Activated T-cell treated with anti-CD3 and anti-CD28 coated beads, Interleukin-2, amount 50 U/mL, for 24 hours (primary cell): ENCODE measurements around the gene SH3BGRL.
"Not testable (repeated sequence)": the region's sequence is repeated elsewhere in the genome, so short reads cannot be mapped to it uniquely, and the experiment has no call there.

Experiments
- DNase-seq: peaks from one replicate; pipeline ENCODE4 v3.0.0-alpha.2; 2020
- H3K27ac Mint-ChIP-seq: 2 replicates; pipeline ENCODE4 v1.8.0; 2020; ENCODE audit warnings: mild to moderate bottlenecking, mixed read lengths
- H3K27me3 Mint-ChIP-seq: 2 replicates; pipeline ENCODE4 v1.8.0; 2020; ENCODE audit warnings: mixed read lengths
- H3K36me3 Mint-ChIP-seq: 2 replicates; pipeline ENCODE4 v1.8.0; 2020; ENCODE audit warnings: low read depth, mixed read lengths
- H3K4me1 Mint-ChIP-seq: 2 replicates; pipeline ENCODE4 v1.8.0; 2020; ENCODE audit warnings: low read depth, mixed read lengths
- H3K4me3 Mint-ChIP-seq: 2 replicates; pipeline ENCODE4 v1.8.0; 2020; ENCODE audit warnings: mild to moderate bottlenecking, moderate library complexity, mixed read lengths
- H3K9me3 Mint-ChIP-seq: 2 replicates; pipeline ENCODE4 v1.8.0; 2020; ENCODE audit warnings: mixed read lengths

SH3BGRL gene

DNA sequence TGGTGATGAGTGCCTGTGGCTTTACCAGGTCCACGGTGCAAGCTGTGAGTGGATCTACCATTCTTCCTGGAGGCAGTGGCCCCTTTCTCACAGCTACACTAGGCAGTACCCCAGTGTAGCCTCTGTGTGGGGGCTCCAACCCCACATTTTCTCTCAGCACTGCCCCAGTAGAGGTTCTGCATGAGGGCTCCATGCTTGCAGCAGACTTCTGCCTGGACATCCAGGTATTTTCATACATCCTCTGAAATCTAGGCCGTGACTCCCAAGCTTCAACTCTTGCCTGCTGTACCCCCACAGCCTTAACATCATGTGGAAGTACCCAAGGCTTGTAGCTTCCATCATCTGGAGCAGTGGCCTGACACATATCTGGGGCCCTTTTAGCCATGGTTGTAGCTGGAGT, 90.1 kb downstream of the SH3BGRL start:
- Mint-ChIP-seq H3K4me1 (no peaks in the 10 kb centered on the region), H3K36me3 (peaks cover 78% of the 10 kb centered on the region), H3K4me3 (no peak overlapping the region), H3K27ac (no peak overlapping the region), H3K9me3 (peaks cover 26% of the 10 kb centered on the region), H3K27me3 (no peaks in the 10 kb centered on the region)
- no peak for DNase-seq

DNA sequence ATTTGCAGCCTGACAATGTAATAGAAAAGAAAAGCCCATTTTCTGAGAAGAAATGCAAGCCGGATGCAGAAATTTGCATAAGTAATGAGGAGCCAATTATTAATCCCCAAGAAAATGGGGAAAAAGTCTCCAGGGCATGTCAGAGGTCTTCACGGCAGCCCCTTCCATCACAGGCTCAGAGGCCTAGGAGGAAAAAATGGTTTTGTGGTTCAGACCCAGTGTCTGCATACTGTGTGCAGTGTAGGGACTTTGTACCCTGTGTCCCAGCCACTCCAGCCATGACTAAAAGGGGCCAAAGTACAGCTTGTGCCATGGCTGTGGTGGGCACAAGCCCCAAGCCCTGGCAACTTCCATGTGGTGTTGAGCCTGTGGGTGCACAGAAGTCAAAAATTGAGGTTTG, 92.2 kb downstream of the SH3BGRL start:
- H3K36me3 Mint-ChIP-seq = peaks cover 68% of the 10 kb centered on the region

DNA sequence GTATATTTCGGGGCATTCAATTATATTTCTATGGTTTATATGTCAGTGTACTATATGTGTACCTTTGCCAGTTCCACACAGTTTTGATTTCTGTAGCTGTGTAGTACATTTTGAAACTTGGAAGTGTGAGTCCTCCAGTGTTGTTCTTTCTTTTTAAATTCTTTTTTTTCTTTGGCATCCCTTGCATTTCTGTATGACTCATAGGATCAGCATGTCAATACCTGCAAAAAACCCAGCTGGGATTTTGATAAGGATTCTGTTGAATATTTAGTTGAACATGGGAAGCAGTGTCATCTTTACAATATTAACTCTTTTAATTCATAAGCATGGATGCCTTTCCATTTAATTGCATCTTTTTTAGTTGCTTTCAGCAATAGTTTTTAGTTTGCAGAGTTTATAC, 100.0 kb downstream of the SH3BGRL start:
- Mint-ChIP-seq H3K9me3 (no peaks in the 10 kb centered on the region), H3K4me3 (no peak overlapping the region), H3K27me3 (peaks cover 2% of the 10 kb centered on the region), H3K36me3 (peaks cover 8% of the 10 kb centered on the region), H3K27ac (no peak overlapping the region), H3K4me1 (no peaks in the 10 kb centered on the region)
- DNase-seq = no peak

More for the DNA sequence above, 92.2 kb downstream of the SH3BGRL start:
- Mint-ChIP-seq H3K4me1 (no peaks in the 10 kb centered on the region), H3K4me3 (no peak overlapping the region), H3K9me3 (peaks cover 22% of the 10 kb centered on the region), H3K27me3 (no peaks in the 10 kb centered on the region), H3K27ac (no peak overlapping the region)
- DNase-seq = no peak

DNA sequence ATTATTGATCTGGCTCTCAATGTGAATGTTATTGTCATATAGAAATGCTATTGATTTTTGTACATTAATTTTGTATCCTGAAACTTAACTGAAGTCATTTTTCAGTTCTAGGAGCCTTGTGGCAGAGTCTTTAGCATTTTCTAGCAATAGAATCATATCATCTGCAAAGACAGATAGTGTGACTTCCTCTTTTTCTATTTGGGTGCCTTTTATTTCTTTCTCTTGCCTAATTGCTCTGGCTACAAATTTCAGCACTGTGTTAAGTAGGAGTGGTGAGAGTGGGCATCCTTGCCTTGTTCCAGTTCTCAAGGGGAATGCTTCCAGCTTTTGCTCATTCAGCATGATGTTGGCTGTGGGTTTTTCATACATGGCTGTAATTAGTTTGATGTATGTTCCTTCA, 102.7 kb downstream of the SH3BGRL start:
- H3K9me3 Mint-ChIP-seq = no peaks in the 10 kb centered on the region
- H3K27ac Mint-ChIP-seq = no peak overlapping the region
- no peak for DNase-seq
- no peaks in the 10 kb centered on the region for H3K4me1 Mint-ChIP-seq
- no peak overlapping the region for H3K4me3 Mint-ChIP-seq
- peaks cover 2% of the 10 kb centered on the region for H3K27me3 Mint-ChIP-seq
- no peaks in the 10 kb centered on the region for H3K36me3 Mint-ChIP-seq

DNA sequence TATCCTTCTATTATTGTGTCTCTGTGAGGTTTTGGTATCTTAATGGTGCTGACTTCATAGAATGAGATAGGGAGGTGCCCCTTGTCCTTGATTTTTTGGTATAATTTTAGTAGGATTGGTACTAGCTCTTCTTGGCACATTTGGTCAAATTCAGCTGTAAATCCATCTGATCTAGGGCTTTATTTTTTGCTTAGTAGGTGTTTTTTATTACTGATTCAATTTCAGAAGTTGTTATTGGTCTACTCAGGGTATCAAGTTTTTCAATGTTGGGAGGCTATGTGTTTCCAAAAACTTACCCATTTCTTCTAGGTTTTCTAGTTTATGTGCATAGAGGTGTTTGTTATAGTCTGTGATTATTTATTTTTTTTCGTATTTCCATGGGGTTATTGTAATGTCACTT, 103.3 kb downstream of the SH3BGRL start:
- no peaks in the 10 kb centered on the region for H3K9me3 Mint-ChIP-seq
- H3K27me3 Mint-ChIP-seq = peaks cover 2% of the 10 kb centered on the region
- H3K27ac Mint-ChIP-seq = no peak overlapping the region
- no peaks in the 10 kb centered on the region for H3K4me1 Mint-ChIP-seq
- no peak for DNase-seq
- H3K4me3 Mint-ChIP-seq = no peak overlapping the region
- H3K36me3 Mint-ChIP-seq = no peaks in the 10 kb centered on the region

DNA sequence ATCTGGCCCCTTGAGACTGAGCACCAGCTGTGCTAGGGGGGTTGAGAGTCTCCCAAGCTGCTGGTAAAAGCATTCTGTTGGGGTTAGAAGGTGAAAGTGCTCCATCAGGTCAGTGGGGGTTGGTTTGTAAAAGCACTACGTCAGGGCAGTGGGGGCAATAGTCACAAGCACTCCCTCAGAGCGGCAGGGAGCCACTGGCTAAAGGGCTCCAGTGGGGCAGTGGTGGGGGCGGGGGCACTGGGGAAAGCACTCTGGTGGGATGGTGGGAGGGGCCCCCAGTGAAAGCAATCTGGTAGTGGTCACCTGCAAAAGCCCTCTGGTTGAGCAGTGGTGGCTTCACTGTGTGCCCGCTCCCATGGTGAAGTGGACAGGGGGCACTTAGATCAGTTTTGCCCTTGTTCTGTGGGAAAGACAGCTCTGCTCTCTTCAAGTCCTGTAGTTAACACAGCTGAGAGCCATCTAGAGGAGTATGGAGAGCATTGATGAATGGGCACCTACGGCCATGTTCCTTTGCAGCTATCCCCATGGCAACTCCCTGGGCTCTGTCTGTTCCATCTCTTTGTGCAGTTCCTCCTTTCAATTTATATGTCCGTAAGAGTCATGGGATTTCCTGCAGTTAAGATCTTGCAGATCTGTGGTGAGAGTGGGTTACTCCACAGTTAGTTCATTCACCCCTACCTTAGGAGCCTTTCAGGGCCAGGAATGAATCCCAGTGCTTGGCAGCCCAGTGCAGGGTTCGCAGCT, 106.4 kb downstream of the SH3BGRL start:
- Mint-ChIP-seq H3K9me3 (no peaks in the 10 kb centered on the region), H3K27me3 (peaks cover 10% of the 10 kb centered on the region), H3K4me1 (peaks cover 4% of the 10 kb centered on the region), H3K4me3 (no peak overlapping the region), H3K36me3 (peaks cover 10% of the 10 kb centered on the region), H3K27ac (no peak overlapping the region)
- DNase-seq = no peak

DNA sequence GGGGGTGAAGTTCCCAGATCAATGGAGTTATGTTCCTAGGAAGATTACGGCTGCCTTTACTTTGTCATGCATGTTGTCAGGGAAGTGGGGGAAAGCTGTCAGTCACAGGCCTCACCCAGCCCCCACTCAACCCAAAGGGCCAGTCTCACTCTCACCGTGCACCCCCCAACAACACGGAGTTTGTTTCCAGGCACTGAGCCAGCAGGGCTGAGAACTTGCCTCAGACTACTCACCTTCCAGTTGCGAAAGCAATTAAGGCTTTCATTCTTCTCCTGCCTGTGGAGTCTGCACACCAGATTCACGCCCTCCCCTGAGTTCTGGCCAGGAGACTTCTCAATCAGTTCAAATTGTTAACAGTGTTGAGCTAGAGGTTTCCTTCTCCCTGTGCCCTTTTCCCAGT, 114.3 kb downstream of the SH3BGRL start:
- Mint-ChIP-seq H3K4me3 (no peak overlapping the region), H3K36me3 (peaks cover 33% of the 10 kb centered on the region), H3K27ac (no peak overlapping the region), H3K4me1 (peaks cover 4% of the 10 kb centered on the region), H3K9me3 (no peaks in the 10 kb centered on the region), H3K27me3 (peaks cover 14% of the 10 kb centered on the region)
- no peak for DNase-seq

DNA sequence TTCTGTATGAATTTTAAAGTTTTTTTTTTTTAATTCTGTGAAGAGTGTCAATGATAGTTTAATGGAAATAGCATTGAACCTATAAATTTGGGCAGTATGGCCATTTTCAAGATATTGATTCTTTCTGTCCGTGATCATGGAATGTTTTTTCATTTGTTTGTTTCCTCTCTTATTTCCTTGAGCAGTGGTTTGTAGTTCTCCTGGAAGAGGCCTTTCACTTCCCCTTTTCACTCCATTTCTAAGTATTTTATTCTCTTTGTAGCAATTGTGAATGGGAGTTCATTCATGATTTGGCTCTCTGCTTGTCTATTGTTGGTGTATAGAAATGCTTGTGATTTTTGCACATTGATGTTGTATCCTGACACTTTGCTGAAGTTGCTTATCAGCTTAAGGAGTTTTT, 129.8 kb downstream of the SH3BGRL start:
- H3K27me3 Mint-ChIP-seq = peaks cover 23% of the 10 kb centered on the region
- not testable (repeated sequence) for H3K4me3 Mint-ChIP-seq, H3K4me1 Mint-ChIP-seq, DNase-seq, H3K27ac Mint-ChIP-seq, H3K9me3 Mint-ChIP-seq
- peaks cover 35% of the 10 kb centered on the region for H3K36me3 Mint-ChIP-seq

DNA sequence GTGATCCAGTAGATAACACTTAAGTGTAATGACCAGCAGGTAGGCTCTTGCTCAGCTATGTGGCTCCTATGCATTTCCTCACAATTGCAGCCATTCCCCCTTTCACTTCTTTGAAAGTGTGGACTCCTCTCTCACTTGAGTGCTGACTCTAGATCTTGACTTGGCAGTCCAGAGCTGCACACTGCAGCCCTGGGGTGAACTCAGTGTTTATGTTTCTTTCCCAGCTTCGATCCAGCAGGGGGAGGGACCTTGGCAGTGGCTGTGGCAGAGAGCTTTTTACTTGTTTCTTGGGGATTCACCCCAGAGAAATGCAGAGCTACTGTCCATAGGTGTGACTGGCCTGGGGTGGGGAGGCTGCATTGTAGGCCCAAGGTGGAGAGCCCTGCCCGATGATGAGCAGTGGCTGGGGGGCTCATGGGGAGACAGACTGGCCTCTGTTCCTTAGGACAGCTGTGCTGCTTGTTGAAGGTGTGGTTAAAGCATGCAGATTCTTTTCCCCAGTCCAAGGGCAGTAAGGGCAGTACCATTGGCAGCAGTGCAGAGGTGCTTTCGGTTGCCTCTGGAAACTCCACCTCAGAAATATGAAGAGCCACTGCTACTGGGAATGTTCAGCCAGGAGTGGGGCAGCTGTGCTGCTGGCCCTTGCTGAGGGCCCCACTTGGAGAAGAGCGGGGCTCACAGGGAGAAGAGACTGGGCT, 134.7 kb downstream of the SH3BGRL start:
- Mint-ChIP-seq H3K4me1 (peaks cover 7% of the 10 kb centered on the region), H3K27ac (no peak overlapping the region), H3K9me3 (peaks cover 6% of the 10 kb centered on the region), H3K4me3 (no peak overlapping the region), H3K27me3 (peaks cover 23% of the 10 kb centered on the region), H3K36me3 (peaks cover 36% of the 10 kb centered on the region)
- no peak for DNase-seq

DNA sequence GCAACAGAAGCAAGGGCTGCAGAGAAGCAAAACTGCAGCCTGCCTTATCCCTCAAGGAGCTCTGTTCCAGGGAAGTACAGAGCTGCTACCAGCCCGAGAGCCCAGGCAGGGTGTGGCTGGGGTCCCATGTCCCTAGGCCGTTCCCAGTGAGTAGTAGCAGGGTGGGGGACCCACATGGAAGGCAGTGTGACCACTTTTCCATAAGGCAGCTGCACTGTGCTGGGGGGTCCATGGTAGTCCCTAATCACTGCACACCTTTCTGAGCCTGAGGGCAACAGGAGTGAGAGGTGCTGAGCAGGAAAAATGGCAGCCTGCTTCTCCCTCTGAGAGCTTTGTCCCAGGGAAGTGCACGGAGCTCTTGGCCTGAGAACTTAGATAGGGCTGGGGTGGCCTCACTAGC, 135.9 kb downstream of the SH3BGRL start:
- peaks cover 7% of the 10 kb centered on the region for H3K4me1 Mint-ChIP-seq
- H3K4me3 Mint-ChIP-seq = no peak overlapping the region
- peaks cover 6% of the 10 kb centered on the region for H3K9me3 Mint-ChIP-seq
- H3K27me3 Mint-ChIP-seq = peaks cover 23% of the 10 kb centered on the region
- H3K27ac Mint-ChIP-seq = no peak overlapping the region
- peaks cover 35% of the 10 kb centered on the region for H3K36me3 Mint-ChIP-seq
- no peak for DNase-seq

DNA sequence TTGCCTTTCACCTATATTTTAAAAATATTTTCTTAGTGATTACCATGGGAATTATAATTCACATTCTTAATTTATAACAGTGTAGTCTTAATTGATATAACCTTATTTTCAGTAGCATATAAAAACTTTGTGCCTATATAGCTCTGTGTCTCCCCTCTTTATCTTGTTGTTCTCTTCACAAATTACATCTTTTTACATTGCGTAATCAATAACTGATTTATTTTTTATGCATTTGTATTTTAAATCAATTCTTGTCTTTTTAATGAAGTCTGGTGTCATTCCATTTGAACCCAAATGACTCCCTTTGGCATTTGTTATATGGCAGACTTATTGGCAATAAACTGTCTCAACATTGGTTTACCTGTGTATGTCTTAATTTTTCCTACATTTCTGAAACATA, 137.0 kb downstream of the SH3BGRL start:
- Mint-ChIP-seq H3K4me1 (peaks cover 6% of the 10 kb centered on the region), H3K9me3 (peaks cover 6% of the 10 kb centered on the region), H3K27ac (no peak overlapping the region), H3K4me3 (no peak overlapping the region), H3K27me3 (peaks cover 16% of the 10 kb centered on the region), H3K36me3 (peaks cover 30% of the 10 kb centered on the region)
- DNase-seq = no peak

DNA sequence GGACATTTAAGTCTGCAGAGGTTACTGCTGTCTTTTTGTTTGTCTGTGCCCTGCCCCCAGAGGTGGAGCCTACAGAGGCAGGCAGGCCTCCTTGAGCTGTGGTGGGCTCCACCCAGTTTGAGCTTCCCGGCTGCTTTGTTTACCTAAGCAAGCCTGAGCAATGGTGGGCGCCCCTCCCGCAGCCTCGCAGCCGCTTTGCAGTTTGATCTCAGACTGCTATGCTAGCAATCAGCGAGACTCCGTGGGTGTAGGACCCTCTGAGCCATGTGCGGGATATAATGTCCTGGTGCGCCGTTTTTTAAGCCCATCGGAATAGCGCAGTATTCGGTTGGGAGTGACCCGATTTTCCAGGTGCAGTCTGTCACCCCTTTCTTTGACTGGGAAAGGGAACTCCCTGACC, 143.4 kb downstream of the SH3BGRL start:
- H3K9me3 Mint-ChIP-seq, H3K27me3 Mint-ChIP-seq: not testable (repeated sequence)

More for the DNA sequence above, 143.4 kb downstream of the SH3BGRL start:
- H3K4me3 Mint-ChIP-seq, H3K36me3 Mint-ChIP-seq, H3K4me1 Mint-ChIP-seq, DNase-seq, H3K27ac Mint-ChIP-seq: not testable (repeated sequence)
